Right atrium auricular region (tissue), 2 donors: ENCODE measurements around the gene DPP3. TPM values are rescaled to one million over a fixed set of nuclear protein-coding genes. Genes with fewer than 3 reads are reported as not detected.

Experiments used
- DNase-seq: peaks from one replicate; pipeline ENCODE4 v3.0.0-alpha.2; 2019; ENCODE audit warnings: low spot score
- H3K27ac ChIP-seq, 2 donors: fragments of 200-600 bp; sonication (generic); 1 replicate in 1 of 2; 2 replicates in 1 of 2; pipeline ENCODE4 v1.5.1; 2016 to 2019
- H3K27me3 ChIP-seq, 2 donors: fragments of 200-600 bp; sonication (generic); one replicate each; pipeline versions ENCODE4 v1.5.1 to v1.6.0; 2017 to 2019
- H3K36me3 ChIP-seq: fragments of 200-600 bp; sonication (generic); one replicate; pipeline ENCODE4 v1.5.1; 2016
- H3K4me1 ChIP-seq, 2 donors: fragments of 200-600 bp; sonication (generic); one replicate each; pipeline versions ENCODE4 v1.5.1 to v1.6.0; 2017 to 2019
- H3K4me3 ChIP-seq, 2 donors: fragments of 200-600 bp; sonication (generic); 1 replicate in 1 of 2; 2 replicates in 1 of 2; pipeline ENCODE4 v1.5.1; 2017 to 2019; ENCODE audit warnings: mild to moderate bottlenecking in 1 of 2, moderate library complexity in 1 of 2
- H3K9me3 ChIP-seq, 2 donors: fragments of 200-600 bp; sonication (generic); one replicate each; pipeline ENCODE4 v1.5.1; 2019
- total RNA-seq, 2 donors: library from RNA; depleted of rRNA; stranded (reverse); fragments of >200 nt; gene quantifications; one replicate each; pipeline ENCODE4 v1.1.0, GENCODE V29; 2016
- TF ChIP-seq, protein P1 (sequence below), 2 donors: fragments of 200-600 bp; sonication (generic); IDR thresholded peaks; one replicate each; pipeline ENCODE4 v1.5.1; 2019; ENCODE audit warnings: antibody characterized with exemption in 2 of 2

Gene DPP3
- total RNA-seq, 2 donors from 2014 or later, result 8.2 to 11.1 TPM

DNA sequence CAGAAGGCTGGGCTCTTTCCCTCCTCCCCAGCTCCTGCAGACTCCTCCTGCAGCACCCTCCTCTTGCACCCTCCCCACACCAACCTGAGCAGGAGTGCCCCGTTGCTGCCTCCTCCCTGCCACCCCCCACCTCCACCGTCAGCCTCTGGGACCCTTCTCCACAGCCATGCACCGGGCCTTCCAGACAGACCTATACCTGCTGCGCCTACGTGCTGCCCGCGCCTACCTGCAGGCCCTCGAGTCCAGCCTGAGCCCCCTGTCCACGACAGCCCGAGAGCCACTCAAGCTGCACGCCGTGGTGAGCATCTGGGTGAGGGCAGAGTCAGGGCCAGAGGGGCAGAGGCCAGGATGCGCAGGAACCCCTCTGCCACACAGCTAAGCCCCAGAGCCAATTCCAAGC is 49.4 kb downstream of the DPP3 start:
- TF ChIP-seq, protein P1, sequence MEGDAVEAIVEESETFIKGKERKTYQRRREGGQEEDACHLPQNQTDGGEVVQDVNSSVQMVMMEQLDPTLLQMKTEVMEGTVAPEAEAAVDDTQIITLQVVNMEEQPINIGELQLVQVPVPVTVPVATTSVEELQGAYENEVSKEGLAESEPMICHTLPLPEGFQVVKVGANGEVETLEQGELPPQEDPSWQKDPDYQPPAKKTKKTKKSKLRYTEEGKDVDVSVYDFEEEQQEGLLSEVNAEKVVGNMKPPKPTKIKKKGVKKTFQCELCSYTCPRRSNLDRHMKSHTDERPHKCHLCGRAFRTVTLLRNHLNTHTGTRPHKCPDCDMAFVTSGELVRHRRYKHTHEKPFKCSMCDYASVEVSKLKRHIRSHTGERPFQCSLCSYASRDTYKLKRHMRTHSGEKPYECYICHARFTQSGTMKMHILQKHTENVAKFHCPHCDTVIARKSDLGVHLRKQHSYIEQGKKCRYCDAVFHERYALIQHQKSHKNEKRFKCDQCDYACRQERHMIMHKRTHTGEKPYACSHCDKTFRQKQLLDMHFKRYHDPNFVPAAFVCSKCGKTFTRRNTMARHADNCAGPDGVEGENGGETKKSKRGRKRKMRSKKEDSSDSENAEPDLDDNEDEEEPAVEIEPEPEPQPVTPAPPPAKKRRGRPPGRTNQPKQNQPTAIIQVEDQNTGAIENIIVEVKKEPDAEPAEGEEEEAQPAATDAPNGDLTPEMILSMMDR (IDR thresholded peaks at IDR 0.05), result no peak
- H3K27ac ChIP-seq, result no peak overlapping the region

DNA sequence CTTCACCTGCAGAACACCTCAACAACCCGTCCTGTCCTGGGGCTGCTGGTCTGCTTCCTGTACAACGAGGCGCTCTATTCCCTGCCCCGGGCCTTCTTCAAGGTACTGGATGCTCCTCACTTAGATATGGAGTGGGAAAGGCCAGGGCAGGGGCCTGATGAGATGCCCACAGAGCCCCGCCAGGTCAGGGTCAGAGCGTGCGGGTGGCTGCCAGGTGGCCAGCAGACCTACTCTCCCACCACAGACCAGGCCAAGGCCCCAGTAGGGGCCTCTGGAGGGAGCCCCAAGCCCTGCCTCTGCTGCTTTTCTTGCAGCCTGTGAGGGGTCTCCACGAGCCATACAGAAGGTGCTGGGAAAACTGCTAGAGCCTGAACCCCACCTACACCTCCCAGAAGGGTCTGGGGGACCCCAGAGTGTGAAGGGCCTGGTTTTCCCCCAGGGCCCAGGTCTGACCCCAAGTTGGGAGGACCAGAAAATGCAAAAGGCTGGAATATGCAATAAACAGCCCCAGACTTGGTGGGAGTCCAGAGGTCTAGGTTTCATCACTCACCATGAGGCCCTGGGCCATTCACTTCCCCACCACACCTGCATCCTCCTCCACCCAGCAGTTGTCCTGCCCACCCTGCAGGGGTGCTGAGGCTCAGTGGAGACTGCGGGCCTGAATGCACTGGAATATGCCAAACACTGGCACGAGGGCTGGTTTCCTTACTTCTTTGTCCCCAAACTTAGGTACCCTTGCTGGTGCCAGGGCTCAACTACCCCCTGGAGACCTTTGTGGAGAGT is 50.9 kb downstream of the DPP3 start:
- Histone ChIP-seq H3K4me1 (no peaks in the 10 kb centered on the region), H3K36me3 (peaks cover 11% of the 10 kb centered on the region), H3K27ac (no peak overlapping the region), H3K4me3 (no peak overlapping the region), H3K27me3 (no peaks in the 10 kb centered on the region), H3K9me3 (no peaks in the 10 kb centered on the region)
- no peak for DNase-seq
- TF ChIP-seq, protein P1 (IDR thresholded peaks at IDR 0.05), result no peak

More for the DNA sequence above, 49.4 kb downstream of the DPP3 start:
- Histone ChIP-seq H3K4me3 (no peak overlapping the region), H3K27me3 (no peaks in the 10 kb centered on the region), H3K36me3 (peaks cover 11% of the 10 kb centered on the region), H3K4me1 (peaks cover 0 to 4% of the 10 kb centered on the region in 2 donors), H3K9me3 (no peaks in the 10 kb centered on the region)
- DNase-seq, result no peak

DNA sequence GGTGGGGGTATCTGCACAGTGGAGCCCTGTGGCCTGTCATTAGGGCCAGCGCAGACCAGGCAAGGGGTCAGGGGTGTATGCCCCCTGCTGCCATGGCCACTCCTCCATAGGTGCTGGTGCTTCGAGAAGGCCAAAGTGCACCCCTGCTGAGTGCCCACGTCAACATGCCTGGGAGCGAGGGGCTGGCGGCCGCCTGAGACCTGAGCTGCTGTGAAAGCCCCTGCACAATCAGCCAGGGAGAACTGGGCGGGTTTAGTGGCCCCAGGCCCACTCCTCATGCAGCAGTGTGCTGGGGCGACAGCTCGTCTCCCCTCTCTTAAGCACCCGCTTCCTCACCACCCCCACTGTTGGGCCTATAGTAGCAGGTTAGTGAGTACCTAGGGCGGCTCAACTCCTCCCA is 51.6 kb downstream of the DPP3 start:
- H3K36me3 ChIP-seq, result peaks cover 11% of the 10 kb centered on the region

DNA sequence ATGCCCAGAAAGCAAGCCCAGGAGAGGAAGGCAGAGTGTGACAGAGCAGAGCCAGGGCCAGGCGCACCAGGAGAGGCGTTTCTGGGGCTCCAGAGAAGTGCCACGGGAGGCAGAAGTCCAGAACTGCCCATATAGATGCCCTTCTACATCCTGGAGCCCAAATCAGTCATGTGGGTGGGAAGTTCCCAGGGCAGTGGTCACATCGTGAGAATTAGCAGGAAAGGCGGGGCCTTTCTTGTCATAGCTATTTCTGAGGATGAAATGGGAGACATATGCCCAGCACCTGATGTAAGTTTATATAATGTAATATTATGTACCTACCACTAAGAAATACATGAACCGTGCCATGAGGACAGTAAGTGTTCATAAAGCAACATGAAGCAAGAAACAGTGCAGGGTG is 52.5 kb downstream of the DPP3 start:
- DNase-seq, result no peak
- Histone ChIP-seq H3K27me3 (no peaks in the 10 kb centered on the region), H3K9me3 (no peaks in the 10 kb centered on the region), H3K4me3 (no peak overlapping the region), H3K27ac (no peak overlapping the region), H3K36me3 (peaks cover 7% of the 10 kb centered on the region), H3K4me1 (no peaks in the 10 kb centered on the region)
- TF ChIP-seq, protein P1 (IDR thresholded peaks at IDR 0.05), result no peak

More for the DNA sequence above, 51.6 kb downstream of the DPP3 start:
- H3K4me3 ChIP-seq, result no peak overlapping the region
- H3K27me3 ChIP-seq, result no peaks in the 10 kb centered on the region
- no peak for DNase-seq
- no peaks in the 10 kb centered on the region for H3K4me1 ChIP-seq
- TF ChIP-seq, protein P1 (IDR thresholded peaks at IDR 0.05), result no peak
- H3K27ac ChIP-seq, result no peak overlapping the region
- no peaks in the 10 kb centered on the region for H3K9me3 ChIP-seq

GRCh38 chr11:66539170-66539869 is 59.1 kb downstream of the DPP3 start:
- no peak for DNase-seq
- TF ChIP-seq, protein P1 (IDR thresholded peaks at IDR 0.05), result no peak
- no peaks in the 10 kb centered on the region for H3K9me3 ChIP-seq
- no peak overlapping the region for H3K4me3 ChIP-seq
- peaks cover 0 to 20% of the 10 kb centered on the region in 2 donors for H3K4me1 ChIP-seq
- H3K36me3 ChIP-seq, result peaks cover 15% of the 10 kb centered on the region
- no peaks in the 10 kb centered on the region for H3K27me3 ChIP-seq
- no peak overlapping the region for H3K27ac ChIP-seq
